A549 (cell line): Measurements from ENCODE around the gene PDZK1IP1. TPM values are rescaled to one million over a fixed set of nuclear protein-coding genes. Genes with fewer than 3 reads are reported as not detected.

Experiments
- ATAC-seq, 2 experiments: fragments of 200-7000 bp in 1 of 2; fragments of >200 bp in 1 of 2; cut with Nextera tagmentation in 1 of 2; cut with Tn5 transposase in 1 of 2; 3 replicates each; pipeline versions ENCODE4 v1.8.0 to v1.9.1; 2018 to 2020; ENCODE audit warnings: mild to moderate bottlenecking in 1 of 2, moderate library complexity in 1 of 2
- CTCF ChIA-PET: fragments of 300-600 bp; sonication (Branson Sonifier 250); formaldehyde crosslinking; extraction: SDS; loops from one replicate; lab custom pipeline; 2021; ENCODE audit warnings: antibody characterized with exemption, inconsistent platforms; lab: Yijun Ruan, JAX
- POLR2A ChIA-PET: fragments of 350-600 bp; formaldehyde crosslinking; extraction: SDS; loops from one replicate; lab custom pipeline; 2021; ENCODE audit warnings: antibody characterized with exemption, inconsistent platforms; lab: Yijun Ruan, JAX
- DNase-seq, 2 experiments: peaks; one replicate each; pipeline versions ENCODE4 v3.0.0 to v3.0.0-alpha.2; 2011 to 2016; ENCODE audit warnings: low read depth in 1 of 2, low spot score in 1 of 2
- FAIRE-seq: peaks from 2 replicates; lab custom pipeline; 2011; peaks lifted over from hg19 to GRCh38; lab: Jason Lieb, UNC
- H3K27ac ChIP-seq, 2 experiments: fragments of >200 bp; sonication (Bioruptor Twin); formaldehyde crosslinking; 3 replicates each; pipeline ENCODE4 v1.5.1; 2016 to 2017
- H3K4me1 ChIP-seq: fragments of >200 bp; sonication (Bioruptor Twin); formaldehyde crosslinking; 3 replicates; pipeline ENCODE4 v1.6.1; 2016
- H3K4me2 ChIP-seq: fragments of >200 bp; sonication (Bioruptor Twin); formaldehyde crosslinking; 3 replicates; pipeline ENCODE4 v1.6.1; 2016
- H3K4me3 ChIP-seq: fragments of >200 bp; sonication (Bioruptor Twin); formaldehyde crosslinking; 3 replicates; pipeline ENCODE4 v1.5.1; 2016
- H3K9me3 ChIP-seq: fragments of >200 bp; sonication (Bioruptor Twin); formaldehyde crosslinking; 3 replicates; pipeline ENCODE4 v1.6.1; 2016
- BCL3 ChIP-seq: fragments of >200 bp; sonication (Bioruptor Twin); formaldehyde crosslinking; IDR thresholded peaks from 3 replicates; pipeline ENCODE4 v1.6.1; 2016
- CBX2 ChIP-seq: fragments of 200-600 bp; sonication (generic); IDR thresholded peaks from 2 replicates; pipeline ENCODE4 v1.6.1; 2016; ENCODE audit warnings: low read depth, mild to moderate bottlenecking, borderline replicate concordance
- CBX8 ChIP-seq: fragments of 200-600 bp; sonication (generic); IDR thresholded peaks from 2 replicates; pipeline ENCODE4 v1.6.1; 2016
- CEBPB ChIP-seq, 2 experiments: fragments of >200 bp in 1 of 2; sonication (Bioruptor Twin) in 1 of 2; formaldehyde crosslinking in 1 of 2; IDR thresholded peaks; 2 replicates each; pipeline ENCODE4 v1.6.1; 2012 to 2016
- EHF ChIP-seq: fragments of 250-450 bp; sonication (Bioruptor Pico); IDR thresholded peaks from 2 replicates; pipeline ENCODE4 v1.5.0; 2020; ENCODE audit warnings: mild to moderate bottlenecking
- ESRRA ChIP-seq: fragments of 150-350 bp; IDR thresholded peaks from 2 replicates; pipeline ENCODE4 v1.6.1; 2014; ENCODE audit warnings: mild to moderate bottlenecking, low read length, borderline replicate concordance
- FOSL2 ChIP-seq, 2 experiments: fragments of 450-650 bp in 1 of 2; fragments of >200 bp in 1 of 2; sonication (Bioruptor Twin) in 1 of 2; formaldehyde crosslinking; IDR thresholded peaks; 2 replicates each; pipeline versions ENCODE4 v1.5.0 to v1.6.1; 2016 to 2020; ENCODE audit warnings: mild to moderate bottlenecking in 1 of 2, moderate library complexity in 1 of 2
- FOXS1 ChIP-seq: fragments of 250-450 bp; sonication (Bioruptor Pico); IDR thresholded peaks from 2 replicates; pipeline ENCODE4 v1.5.0; 2020; ENCODE audit warnings: mild to moderate bottlenecking, moderate library complexity
- HES2 ChIP-seq: fragments of >200 bp; sonication (Bioruptor Twin); formaldehyde crosslinking; IDR thresholded peaks from 2 replicates; pipeline ENCODE4 v1.6.1; 2016
- HOXA7 ChIP-seq: fragments of 250-450 bp; sonication (Bioruptor Pico); IDR thresholded peaks from 2 replicates; pipeline ENCODE4 v1.5.0; 2020; ENCODE audit warnings: mild to moderate bottlenecking, moderate library complexity
- HOXB13 ChIP-seq: fragments of 250-450 bp; sonication (Bioruptor Pico); IDR thresholded peaks from 2 replicates; pipeline ENCODE4 v1.5.0; 2020; ENCODE audit warnings: low read depth, mild to moderate bottlenecking, moderate library complexity
- HOXB5 ChIP-seq: fragments of 250-450 bp; sonication (Bioruptor Pico); IDR thresholded peaks from 2 replicates; pipeline ENCODE4 v1.5.0; 2020; ENCODE audit warnings: mild to moderate bottlenecking, moderate library complexity
- JUN ChIP-seq, 2 experiments: fragments of >200 bp; sonication (Bioruptor Twin); formaldehyde crosslinking; IDR thresholded peaks; 2 replicates in 1 of 2; 3 replicates in 1 of 2; pipeline ENCODE4 v1.6.1; 2016 to 2017
- KDM5A ChIP-seq: fragments of 200-600 bp; sonication (generic); IDR thresholded peaks from 2 replicates; pipeline ENCODE4 v1.6.1; 2016; ENCODE audit warnings: antibody characterized with exemption, mild to moderate bottlenecking
- MAFK ChIP-seq: fragments of 450-650 bp; IDR thresholded peaks from 2 replicates; pipeline ENCODE4 v1.6.1; 2014; ENCODE audit not compliant: partially characterized antibody
- MAZ ChIP-seq: fragments of 150-350 bp; IDR thresholded peaks from 2 replicates; pipeline ENCODE4 v1.6.1; 2014; ENCODE audit warnings: antibody characterized with exemption, low read depth, low read length, borderline replicate concordance
- NFE2L2 ChIP-seq: fragments of 150-350 bp; conservative IDR thresholded peaks from 2 replicates; pipeline ENCODE4 v1.6.1; 2014; ENCODE audit warnings: low read length
- POLR2A ChIP-seq: IDR thresholded peaks from 2 replicates; pipeline ENCODE4 v1.6.1; 2012; ENCODE audit warnings: mild to moderate bottlenecking, low read length
- RARB ChIP-seq: fragments of 250-450 bp; sonication (Bioruptor Pico); IDR thresholded peaks from 2 replicates; pipeline ENCODE4 v1.8.0; 2021; ENCODE audit warnings: mild to moderate bottlenecking, moderate library complexity
- RFX5 ChIP-seq: fragments of 450-650 bp; IDR thresholded peaks from 2 replicates; pipeline ENCODE4 v1.7.1; 2014; ENCODE audit warnings: antibody characterized with exemption, mild to moderate bottlenecking, moderate library complexity
- SMC3 ChIP-seq: fragments of >200 bp; sonication (Bioruptor Twin); formaldehyde crosslinking; IDR thresholded peaks from 3 replicates; pipeline ENCODE4 v1.6.1; 2018; ENCODE audit warnings: inconsistent platforms
- TFCP2L1 ChIP-seq: fragments of 250-450 bp; sonication (Bioruptor Pico); IDR thresholded peaks from 2 replicates; pipeline ENCODE4 v1.5.0; 2021; ENCODE audit warnings: mild to moderate bottlenecking
- TP53 ChIP-seq: fragments of 250-450 bp; sonication (Bioruptor Pico); IDR thresholded peaks from 2 replicates; pipeline ENCODE4 v1.5.0; 2021; ENCODE audit warnings: mild to moderate bottlenecking, moderate library complexity
- ZNF302 ChIP-seq: fragments of 250-450 bp; sonication (Bioruptor Pico); IDR thresholded peaks from 2 replicates; pipeline ENCODE4 v1.9.0; 2021; ENCODE audit warnings: inconsistent platforms, mild to moderate bottlenecking, moderate library complexity
- ZSCAN20 ChIP-seq: fragments of 250-450 bp; sonication (Bioruptor Pico); IDR thresholded peaks from 2 replicates; pipeline ENCODE4 v1.8.0; 2022; ENCODE audit warnings: mild to moderate bottlenecking, moderate library complexity
- WGBS: methylation state at CpG from one replicate; pipeline ENCODE4 v1.1.6; 2017; ENCODE audit errors: missing lambda C conversion rate; 5-methylcytosine and 5-hydroxymethylcytosine counted together
- polyA plus RNA-seq, 4 experiments: library from polyadenylated mRNA; depleted of rRNA in 3 of 4; stranded (reverse); fragments of >200 nt; fragmentation: RNase III in 1 of 4; extraction: RNeasy Plus Mini Kit Qiagen cat#74134 plus additional on column Dnase treatment in 1 of 4; gene quantifications; 2 replicates in 3 of 4; 3 replicates in 1 of 4; pipeline ENCODE4 v1.2.3, GENCODE V29; 2011 to 2017
- TF ChIP-seq, protein P1 (sequence below): IDR thresholded peaks from 2 replicates; pipeline ENCODE4 v1.6.1; 2012

PDZK1IP1 gene
- polyA plus RNA-seq, 2 of the 4 experiments (the other 2 are of a cell fraction): 2.2 to 6.4 TPM

- DNase-seq: no peak
- no peak for FAIRE-seq
- Histone ChIP-seq H3K9me3 (no peaks in the 10 kb centered on the region), H3K27ac (no peak overlapping the region), H3K4me3 (no peak overlapping the region), H3K4me1 (no peaks in the 10 kb centered on the region), H3K4me2 (no peak overlapping the region)
- TF ChIP-seq CBX2 (no peak), HOXA7 (no peak), RFX5 (no peak), NFE2L2 (no peak), SMC3 (no peak), FOSL2 (IDR thresholded peaks at IDR 0.05) (no peak), FOSL2 (CRISPR knock-in tag; IDR thresholded peaks at IDR 0.05) (no peak), HOXB5 (CRISPR knock-in tag) (no peak), MAFK (no peak), HOXB13 (CRISPR knock-in tag) (no peak), HES2 (no peak)
- TF ChIP-seq, protein P1, sequence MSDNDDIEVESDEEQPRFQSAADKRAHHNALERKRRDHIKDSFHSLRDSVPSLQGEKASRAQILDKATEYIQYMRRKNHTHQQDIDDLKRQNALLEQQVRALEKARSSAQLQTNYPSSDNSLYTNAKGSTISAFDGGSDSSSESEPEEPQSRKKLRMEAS: no peak
- ChIA-PET POLR2A (no interaction called here), CTCF (interaction anchor here (1.0 to 3.3 kb wide), 4 partner anchors 19 to 49 kb away, joined by 3 to 14 read pairs (median 4); no protein-coding TSS in a partner anchor)
- no peak for ATAC-seq
- WGBS: 72% methylated on average over 10 of the region's 11 CpGs
Measured at GRCh38 chr1:47213230-47213963, 23.6 kb upstream of the PDZK1IP1 start.

DNA sequence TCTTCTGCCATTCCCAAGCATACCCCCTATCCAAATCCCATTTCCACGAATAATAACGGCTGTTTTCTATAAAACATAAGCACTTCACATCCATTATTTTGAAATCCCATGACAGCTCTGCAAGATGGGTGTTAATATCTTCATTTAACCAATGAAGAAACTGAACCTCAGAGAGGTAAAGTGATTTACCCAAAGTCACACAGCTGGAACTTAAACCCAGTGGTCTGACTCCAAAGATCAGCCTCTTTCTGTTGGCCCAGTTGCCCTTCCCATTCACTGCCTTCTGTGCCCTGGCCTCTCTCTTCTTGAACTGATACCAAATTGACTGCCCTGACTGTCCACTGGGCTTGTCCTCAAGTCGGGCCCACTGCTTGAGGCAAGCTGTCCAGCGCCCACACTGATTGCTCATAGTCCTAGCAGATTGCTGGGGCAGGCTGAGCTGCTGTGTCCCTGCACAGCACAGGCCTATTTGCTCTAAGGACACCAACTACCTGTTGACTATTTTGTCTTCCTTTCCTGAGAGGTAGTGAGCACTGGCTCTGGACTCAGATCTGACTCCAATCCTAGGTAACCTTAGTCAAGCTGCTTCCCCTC lies 22.9 kb upstream of the PDZK1IP1 start:
- no peak for TF ChIP-seq JUN (IDR thresholded peaks at IDR 0.05)
- TF ChIP-seq KDM5A: no peak
- no peak for TF ChIP-seq HOXB13 (CRISPR knock-in tag)
- TF ChIP-seq BCL3: no peak
- no peak for TF ChIP-seq HOXA7
- no peak for TF ChIP-seq ZNF302 (CRISPR knock-in tag)
- TF ChIP-seq MAZ: no peak
- TF ChIP-seq RARB: no peak
- TF ChIP-seq POLR2A: no peak
- no peak for TF ChIP-seq CEBPB (IDR thresholded peaks at IDR 0.05)
- no peak for TF ChIP-seq CBX8
- TF ChIP-seq TP53: no peak
- no peak for TF ChIP-seq EHF
- ChIA-PET POLR2A (no interaction called here), CTCF (interaction anchor here (1.2 to 3.3 kb wide), 3 partner anchors 18 to 34 kb away, joined by 3 to 14 read pairs (median 4); no protein-coding TSS in a partner anchor)
- WGBS: 44% methylated on average over 4 of the region's 4 CpGs
- ATAC-seq (no peak), DNase-seq (no peak), FAIRE-seq (no peak)
- Histone ChIP-seq H3K9me3 (no peaks in the 10 kb centered on the region), H3K4me3 (no peak overlapping the region), H3K4me2 (no peak overlapping the region), H3K27ac (no peak overlapping the region), H3K4me1 (no peaks in the 10 kb centered on the region)

GRCh38 chr1:47211796-47212269 lies 22.0 kb upstream of the PDZK1IP1 start:
- TF ChIP-seq TFCP2L1 (CRISPR knock-in tag): no peak
- no peak for TF ChIP-seq ESRRA
- TF ChIP-seq ZSCAN20 (CRISPR knock-in tag): no peak
- TF ChIP-seq HOXA7: no peak
- TF ChIP-seq FOXS1 (CRISPR knock-in tag): no peak
- no peak for TF ChIP-seq ZNF302 (CRISPR knock-in tag)
- no peak for TF ChIP-seq FOSL2 (IDR thresholded peaks at IDR 0.05)
- no peak for TF ChIP-seq FOSL2 (CRISPR knock-in tag; IDR thresholded peaks at IDR 0.05)
- no peak for TF ChIP-seq MAZ
- 83% methylated on average over 8 of the region's 9 CpGs for WGBS
- POLR2A ChIA-PET: no interaction called here
- CTCF ChIA-PET: interaction anchor here (0.8 to 3.3 kb wide), 5 partner anchors 9 to 51 kb away, joined by 3 to 14 read pairs (median 3); no protein-coding TSS in a partner anchor
- ATAC-seq: no peak
- no peak overlapping the region for H3K4me3 ChIP-seq
- H3K4me2 ChIP-seq: no peak overlapping the region
- no peaks in the 10 kb centered on the region for H3K4me1 ChIP-seq
- no peak for FAIRE-seq
- DNase-seq: no peak
- H3K27ac ChIP-seq: no peak overlapping the region
- H3K9me3 ChIP-seq: no peaks in the 10 kb centered on the region
